ENCODE measurements around the gene LRRTM3. TPM values are rescaled to one million over a fixed set of nuclear protein-coding genes. Genes with fewer than 3 reads are reported as not detected.

LRRTM3 gene
- total RNA-seq, 1 donor from 2014 or later: 0.05 TPM

GRCh38 chr10:67011981-67012380 is 86.1 kb downstream of the LRRTM3 start:
- intact Hi-C loops (cut with micrococcal nuclease): no loop called here

GRCh38 chr10:67015225-67015624 is 89.4 kb downstream of the LRRTM3 start:
- intact Hi-C loops (cut with micrococcal nuclease): no loop called here

GRCh38 chr10:67017218-67017617 is 91.4 kb downstream of the LRRTM3 start:
- intact Hi-C loops (cut with micrococcal nuclease): no loop called here

- intact Hi-C loops (cut with micrococcal nuclease): no loop called here
Measured at GRCh38 chr10:67022099-67022498, 96.3 kb downstream of the LRRTM3 start.

GRCh38 chr10:67033878-67034277 is 108.0 kb downstream of the LRRTM3 start:
- intact Hi-C loops (cut with micrococcal nuclease): no loop called here

- intact Hi-C loops (cut with micrococcal nuclease): no loop called here
Measured at GRCh38 chr10:67036808-67037207, 111.0 kb downstream of the LRRTM3 start.

GRCh38 chr10:67043041-67043440 is 117.2 kb downstream of the LRRTM3 start:
- intact Hi-C loops (cut with micrococcal nuclease): no loop called here

GRCh38 chr10:67045404-67045803 is 119.6 kb downstream of the LRRTM3 start:
- intact Hi-C loops (cut with micrococcal nuclease): no loop called here

- intact Hi-C loops (cut with micrococcal nuclease): no loop called here
Measured at GRCh38 chr10:67046507-67046906, 120.7 kb downstream of the LRRTM3 start.

- intact Hi-C loops (cut with micrococcal nuclease): no loop called here
Measured at GRCh38 chr10:67049988-67050387, 124.2 kb downstream of the LRRTM3 start.

GRCh38 chr10:67050415-67050814 is 124.6 kb downstream of the LRRTM3 start:
- intact Hi-C loops (cut with micrococcal nuclease): no loop called here

GRCh38 chr10:67072654-67073053 is 146.8 kb downstream of the LRRTM3 start:
- intact Hi-C loops (cut with micrococcal nuclease): no loop called here

GRCh38 chr10:67075491-67075971 is 149.7 kb downstream of the LRRTM3 start:
- intact Hi-C loops (cut with micrococcal nuclease): no loop called here

GRCh38 chr10:67076144-67076543 is 150.3 kb downstream of the LRRTM3 start:
- intact Hi-C loops (cut with micrococcal nuclease): no loop called here

- intact Hi-C loops (cut with micrococcal nuclease): no loop called here
Measured at GRCh38 chr10:67077376-67077775, 151.5 kb downstream of the LRRTM3 start.

- intact Hi-C loops (cut with micrococcal nuclease): no loop called here
Measured at GRCh38 chr10:67079126-67079525, 153.3 kb downstream of the LRRTM3 start.

- intact Hi-C loops (cut with micrococcal nuclease): no loop called here
Measured at GRCh38 chr10:67086327-67087134, 160.7 kb downstream of the LRRTM3 start.

- intact Hi-C loops (cut with micrococcal nuclease): no loop called here
Measured at GRCh38 chr10:67087135-67087425, 161.2 kb downstream of the LRRTM3 start.

- intact Hi-C loops (cut with micrococcal nuclease): no loop called here
Measured at GRCh38 chr10:67088036-67088435, 162.2 kb downstream of the LRRTM3 start.

- intact Hi-C loops (cut with micrococcal nuclease): no loop called here
Measured at GRCh38 chr10:67095531-67095930, 169.7 kb downstream of the LRRTM3 start.

- intact Hi-C loops (cut with micrococcal nuclease): no loop called here
Measured at GRCh38 chr10:67098461-67098860, 172.6 kb downstream of the LRRTM3 start.

GRCh38 chr10:67100951-67101350 is 175.1 kb downstream of the LRRTM3 start:
- intact Hi-C loops (cut with micrococcal nuclease): no loop called here

- intact Hi-C loops (cut with micrococcal nuclease): no loop called here
Measured at GRCh38 chr10:67107670-67108069, 181.8 kb downstream of the LRRTM3 start.

Measured in T-helper 1 cell treated with Interleukin-12 subunit alpha and Interleukin-12 subunit beta and Interleukin-4 antibody, amounts not matched to agents 30 ng/mL and 1 ng/mL, for 36 hours (primary cell).